ENCODE data around the gene ZNF792.
"Not testable (repeated sequence)": the region's sequence is repeated elsewhere in the genome, so short reads cannot be mapped to it uniquely, and the experiment has no call there.

GRCh38 chr19:34965505-34965904 is 1.5 kb upstream of the ZNF792 start:
- TF ChIP-seq CTCF (IDR thresholded peaks at IDR 0.05); POLR2A (IDR thresholded peaks at IDR 0.05); POLR2AphosphoS5 (IDR thresholded peaks at IDR 0.05; ENCODE audit: insufficient read depth in 1 of 2, low read depth in 1 of 2): not testable (repeated sequence)

All from vagina (tissue), 2 donors.